Measurements from ENCODE around the gene DHX8.

The DHX8 gene

DNA sequence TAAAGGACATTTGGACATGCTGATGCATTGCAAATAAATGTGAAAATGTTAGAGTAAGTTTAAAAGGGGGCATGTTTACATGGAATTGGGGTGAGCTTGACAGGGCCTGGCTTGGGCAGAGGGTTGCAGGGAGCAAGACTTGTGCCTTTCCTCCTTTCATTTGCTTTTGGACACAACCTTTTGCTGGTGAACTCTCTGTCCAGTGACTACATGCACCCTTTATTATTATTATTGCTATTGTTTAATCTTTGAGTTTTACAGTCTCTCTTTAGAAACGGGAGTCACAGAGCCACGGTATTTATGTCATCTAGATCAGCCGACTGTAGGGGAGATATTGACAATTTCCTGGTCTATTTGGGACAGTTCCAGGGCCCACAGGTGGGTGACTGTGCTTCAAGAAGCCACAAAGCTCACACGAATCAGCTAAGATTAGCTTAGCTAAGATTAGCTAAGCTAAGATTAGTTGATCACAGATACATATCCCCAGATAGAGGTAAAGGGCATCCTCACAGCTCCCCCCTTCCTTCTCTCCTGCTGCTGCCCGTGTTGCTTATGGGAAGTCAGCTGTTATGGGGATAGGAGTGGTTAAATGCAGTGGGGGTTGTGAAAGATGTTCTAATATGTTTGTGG is 91.2 kb downstream of the DHX8 start:
- DNase-seq: no peak
- Histone ChIP-seq H3K27ac (no peak overlapping the region), H3K4me3 (ENCODE audit: low read depth, low read length) (no peak overlapping the region), H3K36me3 (replicated peaks) (no peaks in the 10 kb centered on the region), H3K27me3 (replicated peaks) (no peaks in the 10 kb centered on the region)
- in situ Hi-C loops (cut with HindIII; ENCODE audit: low pct_ligation_motif_present, low sequenced_read_pairs): no loop called here
- no peak for TF ChIP-seq CTCF (IDR thresholded peaks at IDR 0.05; ENCODE audit: low read depth, low read length, missing control alignments)
